ENCODE measurements around the gene KDM5A. TPM values are rescaled to one million over a fixed set of nuclear protein-coding genes. Genes with fewer than 3 reads are reported as not detected.

Gene KDM5A
- total RNA-seq, 2 donors from 2014 or later: 24.4 to 67.6 TPM

DNA sequence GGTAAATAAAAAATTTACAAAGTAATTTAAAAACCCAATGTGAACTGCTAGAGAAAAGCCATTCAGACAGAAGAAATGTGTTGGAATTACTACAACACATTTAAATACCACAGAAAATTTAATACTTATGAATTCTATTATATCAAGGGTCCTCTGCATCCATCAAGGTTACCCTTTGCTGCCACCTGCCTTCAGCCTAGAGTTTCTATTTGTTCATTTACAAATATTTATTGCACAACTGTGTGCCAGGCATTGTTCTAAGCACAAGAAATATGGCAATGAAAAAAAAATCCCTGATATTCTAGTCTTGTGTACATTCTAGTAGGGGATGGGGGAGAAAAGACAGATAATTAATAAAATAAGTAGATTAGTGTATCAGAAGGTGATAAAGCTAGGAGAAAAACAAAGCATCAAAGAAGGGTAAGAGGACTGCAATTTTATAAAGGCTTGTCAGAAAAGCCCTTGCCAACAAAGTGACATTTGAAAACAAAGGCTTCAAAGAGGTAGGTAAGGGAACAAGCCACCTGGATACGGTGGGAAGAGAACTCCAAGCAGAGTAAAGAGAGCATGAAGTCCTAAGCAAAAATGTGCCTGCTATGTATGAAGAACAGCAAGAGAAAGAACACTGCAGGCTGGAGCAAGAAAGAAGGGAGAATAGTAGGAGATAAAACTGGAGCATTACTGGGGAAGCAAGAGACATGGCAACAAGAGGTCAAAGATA is 67.4 kb downstream of the KDM5A start:
- no peak overlapping the region for H3K4me3 ChIP-seq
- WGBS, 2 donors: 22 to 35% methylated on average over 1 of the region's 1 CpG
- peak; percentile 78 for ATAC-seq
- TF ChIP-seq, protein P1, sequence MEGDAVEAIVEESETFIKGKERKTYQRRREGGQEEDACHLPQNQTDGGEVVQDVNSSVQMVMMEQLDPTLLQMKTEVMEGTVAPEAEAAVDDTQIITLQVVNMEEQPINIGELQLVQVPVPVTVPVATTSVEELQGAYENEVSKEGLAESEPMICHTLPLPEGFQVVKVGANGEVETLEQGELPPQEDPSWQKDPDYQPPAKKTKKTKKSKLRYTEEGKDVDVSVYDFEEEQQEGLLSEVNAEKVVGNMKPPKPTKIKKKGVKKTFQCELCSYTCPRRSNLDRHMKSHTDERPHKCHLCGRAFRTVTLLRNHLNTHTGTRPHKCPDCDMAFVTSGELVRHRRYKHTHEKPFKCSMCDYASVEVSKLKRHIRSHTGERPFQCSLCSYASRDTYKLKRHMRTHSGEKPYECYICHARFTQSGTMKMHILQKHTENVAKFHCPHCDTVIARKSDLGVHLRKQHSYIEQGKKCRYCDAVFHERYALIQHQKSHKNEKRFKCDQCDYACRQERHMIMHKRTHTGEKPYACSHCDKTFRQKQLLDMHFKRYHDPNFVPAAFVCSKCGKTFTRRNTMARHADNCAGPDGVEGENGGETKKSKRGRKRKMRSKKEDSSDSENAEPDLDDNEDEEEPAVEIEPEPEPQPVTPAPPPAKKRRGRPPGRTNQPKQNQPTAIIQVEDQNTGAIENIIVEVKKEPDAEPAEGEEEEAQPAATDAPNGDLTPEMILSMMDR (IDR thresholded peaks at IDR 0.05): peak in 6 of 7 experiments; percentile 31 to 70 (median 48)
- no peak for TF ChIP-seq POLR2A (IDR thresholded peaks at IDR 0.05)
- peaks cover 18 to 28% of the 10 kb centered on the region in 2 donors for H3K36me3 ChIP-seq (replicated peaks in 1 of 2; ENCODE audit: insufficient read depth in 1 of 2, low read depth in 2 of 2)
- H3K4me1 ChIP-seq: peaks cover 15% of the 10 kb centered on the region
- H3K27me3 ChIP-seq: no peaks in the 10 kb centered on the region
- peak; percentile 35 to 69 (median 59) for DNase-seq
- peak overlapping the region in 3 of 4 donors; percentile 15 to 29 (median 25) for H3K27ac ChIP-seq
- H3K9me3 ChIP-seq: no peaks in the 10 kb centered on the region
- intact Hi-C loops (cut with DNase I): no loop called here

DNA sequence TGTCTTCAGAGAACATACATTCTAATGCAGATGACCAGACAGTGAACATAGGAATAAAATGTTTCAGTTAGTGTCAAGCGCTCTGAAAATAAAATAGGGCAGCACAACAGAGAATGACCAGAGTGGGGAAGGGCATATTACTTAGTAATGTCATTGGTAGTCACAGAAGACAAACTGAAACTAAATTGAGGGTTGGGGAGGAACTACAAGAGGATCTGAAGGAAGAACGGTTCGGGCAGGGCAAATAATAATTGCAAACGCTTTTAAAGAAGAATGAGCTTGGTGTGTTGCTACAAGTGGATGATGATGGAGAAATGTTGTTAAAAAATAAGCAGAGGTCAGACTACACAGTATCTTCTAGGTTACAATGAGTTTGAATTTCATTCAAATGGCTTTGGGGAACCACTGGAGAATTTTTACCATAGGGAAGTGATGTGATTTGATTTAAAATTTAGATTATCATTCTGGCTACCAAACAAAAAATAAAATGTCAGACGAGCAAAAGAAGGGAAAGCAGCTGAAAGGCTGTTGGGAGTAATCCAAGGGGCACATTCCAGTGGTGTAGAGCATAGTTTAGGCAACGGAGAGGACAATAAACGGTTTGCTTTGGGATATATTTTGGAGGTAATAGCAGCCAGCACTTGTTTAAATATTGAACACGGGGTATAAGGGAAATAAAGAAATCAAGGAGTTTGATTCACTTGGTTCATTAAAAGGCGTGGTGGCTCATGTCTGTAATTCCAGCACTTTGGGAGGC is 70.2 kb downstream of the KDM5A start:
- DNase-seq: no peak
- Histone ChIP-seq H3K9me3 (no peaks in the 10 kb centered on the region), H3K36me3 (replicated peaks in 1 of 2; ENCODE audit: insufficient read depth in 1 of 2, low read depth in 2 of 2) (peaks cover 18 to 29% of the 10 kb centered on the region in 2 donors), H3K4me3 (no peak overlapping the region), H3K4me1 (peaks cover 15% of the 10 kb centered on the region), H3K27ac (no peak overlapping the region), H3K27me3 (no peaks in the 10 kb centered on the region)
- 72 to 81% methylated on average over 9 of the region's 9 CpGs for WGBS, 2 donors
- TF ChIP-seq, protein P1 (IDR thresholded peaks at IDR 0.05): no peak
- TF ChIP-seq POLR2A (IDR thresholded peaks at IDR 0.05): no peak
- intact Hi-C loops (cut with DNase I): no loop called here
- ATAC-seq: no peak

DNA sequence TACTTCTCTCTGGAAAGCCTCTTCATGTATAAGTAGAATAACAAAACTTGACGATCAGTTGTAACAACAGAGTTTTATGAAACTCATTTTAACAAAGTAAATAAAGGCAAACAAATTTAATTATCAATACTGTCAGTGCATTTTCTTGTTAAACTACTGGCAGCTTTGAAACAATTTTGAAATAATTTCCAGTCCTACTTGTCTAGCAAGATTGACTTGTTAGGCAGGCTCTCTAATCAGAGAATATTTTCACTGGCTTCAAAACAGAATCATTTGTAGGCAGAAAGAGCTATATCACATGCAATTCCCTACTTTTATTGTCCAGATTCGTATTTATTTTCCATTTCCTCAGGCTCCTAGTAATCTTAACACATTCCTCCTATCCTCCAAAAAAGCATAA is 80.6 kb downstream of the KDM5A start:
- ATAC-seq (no peak), DNase-seq (no peak)
- Histone ChIP-seq H3K27me3 (no peaks in the 10 kb centered on the region), H3K27ac (no peak overlapping the region), H3K36me3 (replicated peaks in 1 of 2; ENCODE audit: insufficient read depth in 1 of 2, low read depth in 2 of 2) (peaks cover 11 to 35% of the 10 kb centered on the region in 2 donors), H3K4me3 (no peak overlapping the region), H3K4me1 (peaks cover 5% of the 10 kb centered on the region), H3K9me3 (no peaks in the 10 kb centered on the region)
- WGBS, 2 donors: 23 to 28% methylated on average over 2 of the region's 2 CpGs
- intact Hi-C loops (cut with DNase I): no loop called here
- TF ChIP-seq, protein P1 (IDR thresholded peaks at IDR 0.05): no peak
- no peak for TF ChIP-seq POLR2A (IDR thresholded peaks at IDR 0.05)

DNA sequence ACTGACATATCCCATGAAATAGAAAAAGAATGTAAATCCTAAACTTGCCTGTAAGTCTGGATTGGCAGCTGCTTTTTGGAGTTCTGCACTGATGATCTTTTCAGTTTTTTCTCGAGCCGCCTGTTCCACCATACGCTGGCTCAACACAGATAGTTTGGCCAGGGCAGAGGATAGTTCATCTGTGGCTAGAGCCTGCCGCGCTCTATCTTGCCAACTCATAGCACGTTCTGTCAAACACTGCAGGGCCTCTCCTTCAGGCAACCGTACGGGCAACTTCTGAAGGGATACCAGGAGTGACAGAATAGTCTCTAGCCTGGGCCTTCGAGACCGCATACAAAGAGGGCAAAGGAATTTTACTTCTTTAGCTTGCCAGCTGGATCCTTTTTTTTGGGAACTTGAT is 81.7 kb downstream of the KDM5A start:
- peaks cover 11 to 28% of the 10 kb centered on the region in 2 donors for H3K36me3 ChIP-seq (replicated peaks in 1 of 2; ENCODE audit: insufficient read depth in 1 of 2, low read depth in 2 of 2)
- H3K4me1 ChIP-seq: peaks cover 5% of the 10 kb centered on the region
- no peaks in the 10 kb centered on the region for H3K9me3 ChIP-seq
- TF ChIP-seq, protein P1 (IDR thresholded peaks at IDR 0.05): no peak
- TF ChIP-seq POLR2A (IDR thresholded peaks at IDR 0.05): no peak
- no peaks in the 10 kb centered on the region for H3K27me3 ChIP-seq
- intact Hi-C loops (cut with DNase I): no loop called here
- 96% methylated on average over 10 of the region's 10 CpGs for WGBS, 2 donors
- no peak overlapping the region for H3K27ac ChIP-seq
- H3K4me3 ChIP-seq: no peak overlapping the region
- DNase-seq (no peak), ATAC-seq (no peak)
